Measurements from ENCODE around the gene NPPA.
"Not testable (repeated sequence)": the region's sequence is repeated elsewhere in the genome, so short reads cannot be mapped to it uniquely, and the experiment has no call there.

Gene NPPA

DNA sequence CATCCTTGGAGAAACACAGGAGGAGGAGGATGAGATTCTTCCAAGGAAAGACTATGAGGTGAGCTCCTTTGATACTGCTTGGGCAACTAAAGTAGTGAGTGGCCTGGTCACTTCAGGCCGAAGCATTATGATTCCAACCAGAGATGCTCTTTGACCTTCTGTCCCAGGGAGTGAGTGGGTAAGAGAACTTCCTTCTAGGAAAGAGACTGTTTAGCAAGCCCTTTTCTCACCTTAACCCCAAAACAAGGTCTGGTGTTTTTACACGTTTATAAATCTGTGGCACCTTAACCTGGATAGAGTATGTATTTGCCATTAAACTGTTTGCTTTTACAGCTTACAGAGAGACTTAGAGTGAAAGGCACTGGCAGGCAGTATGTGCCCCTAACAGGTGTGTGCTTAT, 40.5 kb downstream of the NPPA start:
- no peak for DNase-seq (ENCODE audit: low read depth in 2 of 2)

DNA sequence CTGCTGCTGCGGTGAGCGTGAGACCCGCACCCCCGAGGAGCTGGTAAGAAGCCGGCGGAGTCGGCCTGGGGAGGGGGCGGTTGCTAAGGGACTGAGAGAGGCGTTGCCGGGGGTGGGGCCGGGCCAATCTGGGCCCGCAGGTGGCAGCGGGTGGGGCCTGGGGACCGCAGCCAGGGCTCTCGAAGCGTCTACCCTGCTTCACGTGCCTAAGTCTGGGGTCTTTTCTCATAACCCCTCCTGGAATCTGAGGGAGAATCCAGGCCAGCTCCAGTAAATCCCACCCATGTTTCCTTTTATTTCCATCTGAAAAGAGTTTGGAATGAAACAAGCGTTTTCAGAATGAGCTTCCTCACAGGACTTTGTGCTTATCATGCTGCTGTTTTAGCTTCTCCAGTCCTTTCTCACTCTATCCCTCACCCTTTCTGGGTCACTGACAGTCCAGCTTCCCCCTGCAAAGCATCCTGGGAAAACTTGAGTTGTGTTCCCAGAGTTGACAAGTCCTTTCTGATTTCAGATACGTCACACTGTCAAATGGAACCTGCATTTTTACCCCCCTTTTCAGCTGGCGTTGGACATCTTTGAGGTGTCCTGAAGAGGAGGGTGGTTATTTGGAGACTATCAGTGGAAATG, 41.2 kb downstream of the NPPA start:
- DNase-seq (ENCODE audit: low read depth in 2 of 2): no peak

DNA sequence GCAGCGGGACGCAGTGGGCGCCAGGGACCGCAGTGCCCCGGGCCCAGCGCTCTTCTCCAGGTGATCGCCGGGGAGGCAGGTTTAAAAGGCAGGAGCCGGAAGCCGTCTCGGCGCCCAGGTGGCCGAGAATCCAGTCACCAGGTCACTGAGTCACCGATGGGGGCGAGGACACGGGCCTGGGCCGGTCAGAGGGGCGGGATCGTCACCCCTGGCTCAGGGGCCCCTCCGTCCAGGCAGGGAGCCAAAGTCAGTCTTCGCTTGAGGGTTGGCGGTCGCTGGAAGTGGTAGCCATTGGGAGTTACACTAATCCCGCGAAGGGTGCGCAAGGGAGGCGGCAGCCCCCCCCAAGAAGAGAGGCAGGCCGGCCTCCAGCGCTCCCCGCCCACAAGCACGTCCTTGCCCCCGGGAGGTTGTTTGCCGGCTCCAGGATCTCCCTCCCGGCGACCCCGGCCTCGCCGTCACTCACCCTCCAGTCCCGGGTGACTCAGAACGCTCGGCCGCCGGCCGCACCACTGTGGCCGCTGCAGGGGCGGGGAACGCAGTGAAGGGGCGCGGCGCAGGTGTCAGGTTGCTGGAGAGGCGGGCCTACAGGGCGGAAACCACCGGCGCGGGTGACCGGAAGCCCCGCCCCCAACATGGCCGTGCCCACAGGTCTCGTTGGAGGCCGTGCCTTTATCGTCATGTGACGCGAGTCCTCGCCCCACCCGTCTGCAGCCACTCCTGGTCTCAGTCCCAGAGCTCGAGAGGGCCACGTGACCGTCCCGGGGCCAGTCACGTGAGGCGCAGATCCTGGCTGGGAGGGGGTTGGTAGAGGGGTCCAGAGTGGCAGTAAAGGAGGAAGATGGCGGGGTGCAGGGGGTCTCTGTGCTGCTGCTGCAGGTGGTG, 41.9 kb downstream of the NPPA start, which contains the start of the genes CLCN6 and MTHFR:
Gene CLCN6, plus strand, starts transcription at position 770 of the 885 bp plus-strand sequence. Its CDS starts 72 bp downstream, at position 842.
Gene MTHFR, minus strand, starts transcription at position 543 of the 885 bp plus-strand sequence. CDS start 2,848 bp downstream, outside the sequence.
- DNase-seq (ENCODE audit: low read depth in 2 of 2): peak; percentile 97 to 98

DNA sequence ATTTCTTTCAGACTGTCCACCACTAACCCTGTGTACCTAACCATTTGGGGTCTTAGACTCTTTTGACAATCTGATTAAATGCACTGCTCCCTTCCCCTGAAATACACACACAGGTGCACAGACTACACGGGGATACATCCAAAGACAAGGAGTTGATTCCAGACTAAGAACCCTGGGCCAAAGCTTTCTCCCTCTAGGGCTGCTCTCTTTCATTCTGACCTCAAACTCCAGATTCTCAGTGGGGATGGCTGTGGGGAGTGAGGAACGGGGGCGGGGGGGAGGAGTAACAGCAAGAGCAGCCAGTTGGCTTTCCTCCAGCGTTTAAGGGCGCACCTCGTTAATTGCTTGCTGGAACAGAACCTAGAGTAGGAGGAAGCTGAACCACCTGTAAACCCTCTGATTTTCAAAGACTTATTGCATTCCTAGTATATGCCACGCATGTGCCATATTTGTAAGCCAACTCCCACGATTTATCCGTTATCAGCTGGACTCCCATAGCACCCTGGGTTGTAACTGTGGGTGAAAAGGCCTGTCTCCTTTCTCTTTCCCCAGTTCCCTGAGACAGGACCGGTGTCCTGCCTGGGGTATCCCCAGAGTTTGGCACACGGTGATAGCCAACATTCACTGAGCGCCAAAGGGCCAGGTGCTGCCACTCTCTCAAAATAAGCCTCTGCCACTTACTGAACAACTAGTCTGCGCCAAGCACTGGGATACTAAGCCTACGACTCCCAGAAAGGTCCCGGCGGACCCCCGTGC, 42.7 kb downstream of the NPPA start:
- DNase-seq (ENCODE audit: low read depth in 2 of 2): peak in 1 of 2 donors; percentile 32

DNA sequence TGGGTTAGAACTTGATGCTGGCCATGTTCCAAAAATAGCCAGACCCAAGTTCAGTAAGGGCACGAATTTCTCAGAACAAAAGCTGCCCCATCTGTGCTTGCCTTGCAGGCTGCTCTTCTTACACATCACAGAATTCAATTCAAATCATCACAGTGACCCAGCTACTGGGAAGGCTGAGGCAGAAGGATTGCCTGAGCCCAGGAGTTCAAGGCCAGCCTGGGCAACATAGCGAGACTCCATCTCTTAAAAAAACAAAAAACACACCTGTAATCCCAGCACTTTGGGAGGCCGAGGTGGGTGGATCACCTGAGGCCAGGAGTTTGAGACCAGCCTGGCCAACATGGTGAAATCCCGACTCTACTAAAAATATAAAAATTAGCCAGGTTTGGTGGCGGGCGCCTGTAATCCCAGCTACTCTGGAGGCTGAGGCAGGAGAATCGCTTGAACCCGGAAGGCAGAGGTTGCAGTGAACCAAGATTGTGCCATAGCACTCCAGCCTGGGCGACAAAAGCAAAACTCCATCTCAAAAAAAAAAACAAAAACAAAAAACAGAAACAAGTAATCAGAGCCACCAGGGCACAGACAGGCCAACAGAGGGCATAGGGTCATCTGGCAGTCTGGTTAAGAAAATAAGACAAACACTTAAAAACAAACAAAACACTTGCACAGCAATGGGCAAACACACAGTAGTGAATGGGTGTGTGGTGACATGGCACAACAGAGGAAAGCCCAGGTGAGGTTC, 43.5 kb downstream of the NPPA start:
- DNase-seq (ENCODE audit: low read depth in 2 of 2): not testable (repeated sequence)

DNA sequence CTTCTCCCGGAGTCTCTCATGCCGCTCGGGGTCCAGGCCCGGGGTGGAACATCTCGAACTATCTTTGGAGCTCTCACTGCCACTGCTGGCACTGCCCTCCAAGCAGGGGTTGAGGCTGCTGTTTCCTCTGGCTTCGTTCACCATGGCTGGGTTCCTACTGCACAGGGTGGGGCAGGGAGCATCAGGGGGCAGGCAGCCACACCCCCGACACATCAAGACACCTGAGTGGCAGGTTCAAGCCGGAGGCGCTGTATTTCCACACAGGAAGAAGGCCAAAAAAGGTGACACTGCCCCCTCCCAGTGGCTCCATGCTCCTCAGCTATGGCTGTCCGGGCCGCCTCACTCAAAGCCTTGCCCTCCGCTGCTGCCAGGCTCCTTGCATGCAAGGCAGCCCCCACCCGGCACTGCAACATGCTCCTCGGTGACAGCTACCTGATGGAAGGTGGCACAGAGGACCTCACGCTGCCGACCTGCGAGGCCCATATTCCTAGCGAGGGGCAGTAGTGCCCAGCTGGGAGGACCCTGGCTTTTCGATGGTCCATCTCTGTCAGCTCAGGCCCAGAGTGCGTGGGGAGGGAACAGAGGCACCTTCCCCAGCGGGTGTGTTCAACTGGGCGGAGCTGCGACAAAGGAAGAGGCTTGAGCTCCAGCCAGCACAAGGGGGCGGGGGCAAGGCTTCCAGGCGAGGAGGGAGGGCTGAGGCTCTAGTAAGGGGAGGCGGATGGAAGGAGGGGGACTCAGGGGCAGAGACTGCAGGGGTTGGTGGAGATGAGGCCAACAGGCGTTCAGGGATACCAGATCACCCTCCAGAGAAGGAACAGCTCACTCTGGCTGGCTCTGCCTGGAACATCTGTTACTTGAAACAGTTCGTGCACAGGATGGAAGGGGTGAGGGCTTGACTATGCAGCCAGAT, 44.4 kb downstream of the NPPA start:
- DNase-seq (ENCODE audit: low read depth in 2 of 2): peak; percentile 60 to 66

DNA sequence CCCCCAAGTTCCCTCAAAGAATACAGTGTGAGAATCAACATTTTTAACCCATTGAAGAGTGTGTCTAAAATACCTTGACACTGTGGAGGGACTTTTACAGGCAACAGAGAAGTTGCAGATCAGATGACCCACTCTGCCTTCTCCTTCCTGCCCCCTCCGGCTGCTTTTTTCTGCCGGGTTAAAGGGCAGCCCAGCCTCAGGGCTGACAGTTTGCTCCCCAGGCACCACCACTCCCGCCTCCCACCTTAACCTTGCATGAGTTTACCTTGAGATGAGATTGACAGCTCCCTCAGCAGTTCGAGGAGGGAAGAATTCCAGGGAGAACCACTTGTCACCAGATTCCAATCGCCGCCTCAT, 45.0 kb downstream of the NPPA start:
- DNase-seq (ENCODE audit: low read depth in 2 of 2): no peak

DNA sequence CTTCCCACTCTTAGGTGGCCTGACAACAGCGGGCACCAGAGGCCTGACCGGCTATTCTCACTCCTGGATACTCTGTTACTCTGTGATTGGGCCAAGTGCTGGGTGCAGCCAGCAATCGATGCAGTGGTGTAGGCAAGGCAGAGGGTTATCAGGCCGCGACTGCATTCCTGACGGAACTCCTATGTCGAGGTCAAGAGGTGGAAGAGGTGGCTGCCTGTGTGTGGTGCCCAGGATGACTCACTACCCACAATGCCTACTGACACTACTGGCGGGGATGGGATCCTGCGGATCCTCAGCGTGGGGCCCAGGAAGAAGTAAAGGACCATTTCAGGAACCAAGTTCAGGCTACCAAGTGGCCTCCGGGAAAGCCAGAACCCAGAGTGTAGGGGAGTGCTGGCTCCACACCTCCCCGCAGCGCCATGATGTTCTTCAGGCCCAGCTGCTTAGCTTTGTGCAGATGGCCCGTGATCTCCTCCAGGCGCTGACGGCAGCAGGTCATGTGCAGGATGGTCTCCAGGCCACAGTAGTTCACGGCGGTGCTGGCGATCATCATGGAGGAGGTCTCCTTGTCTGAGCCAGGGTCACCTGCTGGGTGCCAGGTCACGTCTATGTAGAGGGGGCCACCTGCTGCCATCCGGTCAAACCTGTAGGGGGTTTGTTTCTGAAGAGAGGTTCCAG, 46.7 kb downstream of the NPPA start:
- DNase-seq (ENCODE audit: low read depth in 2 of 2): no peak

DNA sequence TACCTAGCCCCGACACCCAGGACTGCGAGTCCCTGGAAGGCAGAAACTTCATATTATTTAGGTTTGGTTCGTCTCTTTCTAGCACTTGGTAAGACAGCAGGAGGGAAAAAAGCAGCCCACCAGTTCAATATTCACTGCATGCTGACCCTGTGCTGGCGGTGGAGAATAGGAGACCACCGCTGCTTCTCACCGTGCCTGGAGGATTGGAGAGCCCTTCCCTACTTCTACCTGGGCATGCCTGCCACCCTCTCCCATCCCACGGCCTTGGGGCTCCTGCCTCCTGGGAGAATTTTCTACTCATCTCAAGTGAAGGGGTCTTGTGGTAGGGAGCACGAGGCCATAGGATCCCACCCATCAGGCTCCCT, 47.2 kb downstream of the NPPA start:
- no peak for DNase-seq (ENCODE audit: low read depth in 2 of 2)

DNA sequence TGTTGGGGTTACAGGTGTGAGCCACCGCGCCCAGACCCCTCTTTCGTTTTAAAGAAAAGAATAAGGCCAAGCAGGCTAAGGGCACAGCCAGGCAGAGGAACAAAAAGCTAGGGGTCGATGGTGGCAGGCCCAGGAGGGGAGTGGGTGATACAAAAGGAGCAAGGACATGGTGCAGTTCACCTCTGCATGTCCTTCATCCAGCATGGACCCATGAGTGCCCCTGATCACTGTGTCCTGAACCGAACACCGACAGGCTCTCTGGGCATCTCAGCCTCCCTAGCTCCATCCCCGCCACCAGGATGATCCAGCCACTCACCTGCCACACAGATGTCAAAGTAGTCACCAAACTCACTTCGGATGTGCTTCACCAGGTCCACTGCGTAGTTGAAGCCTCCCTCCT, 47.7 kb downstream of the NPPA start:
- no peak for DNase-seq (ENCODE audit: low read depth in 2 of 2)

DNA sequence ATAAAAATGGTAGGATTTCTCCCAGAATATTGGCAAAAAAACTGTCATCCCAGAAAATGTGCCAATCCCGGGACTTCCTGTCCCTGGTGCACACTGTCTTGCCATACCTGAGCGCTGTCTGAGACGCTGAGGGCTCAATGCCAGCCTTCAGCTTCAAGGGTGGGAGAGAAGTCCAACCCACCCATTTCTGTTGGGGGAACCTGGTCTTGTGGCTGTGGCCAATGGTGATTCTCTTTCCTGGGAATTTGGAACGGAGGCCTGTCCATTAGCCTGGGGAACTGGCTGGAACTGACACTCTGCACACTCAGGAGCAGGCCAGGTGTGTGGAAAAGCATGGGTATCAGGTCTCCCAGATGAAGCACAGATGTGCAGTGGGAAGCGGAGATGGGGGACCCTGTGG, 48.5 kb downstream of the NPPA start:
- DNase-seq (ENCODE audit: low read depth in 2 of 2): no peak

DNA sequence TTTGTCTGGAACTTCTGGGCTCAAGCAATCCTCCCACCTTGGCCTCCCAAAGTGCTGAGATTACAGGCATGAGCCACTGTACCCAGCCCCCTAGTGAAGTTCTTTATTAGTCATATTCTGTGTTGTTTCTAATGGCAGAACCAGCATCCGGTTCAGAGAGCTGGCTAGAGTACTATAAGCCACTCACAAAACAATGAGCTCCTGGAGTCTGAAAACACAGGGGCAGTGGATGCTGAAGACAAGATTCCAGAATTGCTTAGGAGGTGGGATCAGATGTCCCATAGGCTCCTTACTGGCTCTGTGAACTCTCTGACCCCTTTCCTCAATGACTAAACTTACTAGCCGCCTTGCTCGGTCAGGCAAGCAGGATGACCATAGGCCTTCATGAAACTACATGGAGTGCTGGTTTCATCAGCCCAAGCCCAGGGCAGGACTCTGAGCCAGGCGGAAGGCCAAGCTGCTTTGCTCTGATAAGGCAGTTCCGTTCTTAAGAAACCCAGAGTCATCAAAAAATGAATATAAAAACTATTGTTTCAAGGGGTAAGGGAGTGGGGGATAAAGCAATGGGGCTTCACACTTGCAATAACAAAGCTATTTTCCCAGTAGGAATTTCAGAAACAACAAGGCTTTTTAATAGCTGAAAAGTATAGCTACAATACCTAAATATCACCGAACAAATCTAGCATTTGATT, 49.9 kb downstream of the NPPA start:
- no peak for DNase-seq (ENCODE audit: low read depth in 2 of 2)

DNA sequence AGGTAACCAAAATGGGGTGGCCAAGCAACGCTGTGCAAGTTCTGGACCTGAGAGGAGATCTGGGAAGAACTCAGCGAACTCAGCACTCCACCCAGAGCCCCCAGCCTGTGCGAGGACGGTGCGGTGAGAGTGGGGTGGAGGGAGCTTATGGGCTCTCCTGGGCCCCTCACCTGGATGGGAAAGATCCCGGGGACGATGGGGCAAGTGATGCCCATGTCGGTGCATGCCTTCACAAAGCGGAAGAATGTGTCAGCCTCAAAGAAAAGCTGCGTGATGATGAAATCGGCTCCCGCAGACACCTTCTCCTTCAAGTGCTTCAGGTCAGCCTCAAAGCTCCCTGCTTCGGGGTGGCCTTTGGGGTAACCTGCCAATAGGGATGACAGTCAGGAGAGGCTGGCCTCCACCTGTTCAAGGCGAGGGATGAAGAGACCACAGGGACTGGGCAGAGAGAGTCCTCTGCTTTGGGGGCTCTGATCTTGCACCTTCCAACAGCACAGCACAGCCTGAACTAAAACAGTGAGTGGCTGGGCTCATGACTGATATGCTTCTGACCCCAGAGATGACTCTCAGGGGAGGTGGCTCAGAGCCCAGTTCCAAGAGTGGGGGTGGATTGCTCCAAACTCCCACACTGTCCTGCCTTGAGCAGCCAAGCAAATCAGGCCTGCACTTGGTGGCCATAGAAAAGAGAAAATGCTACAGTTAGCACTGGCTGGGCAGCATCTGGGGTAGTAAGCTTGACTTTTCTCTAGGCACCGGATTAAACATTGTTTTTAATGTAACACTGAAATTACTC, 51.4 kb downstream of the NPPA start:
- DNase-seq (ENCODE audit: low read depth in 2 of 2): no peak
